HG03280 (cell line): ENCODE results near the gene SYCE3.
"Not testable (repeated sequence)": the region's sequence is repeated elsewhere in the genome, so short reads cannot be mapped to it uniquely, and the experiment has no call there.

ENCODE experiments used
- ATAC-seq: cut with Tn5 transposase; IDR thresholded peaks from one replicate; pipeline ENCODE4 v1.9.1; 2021; ENCODE audit warnings: mild to moderate bottlenecking, moderate library complexity; ENCODE audit not compliant: unreplicated experiment

Gene SYCE3

DNA sequence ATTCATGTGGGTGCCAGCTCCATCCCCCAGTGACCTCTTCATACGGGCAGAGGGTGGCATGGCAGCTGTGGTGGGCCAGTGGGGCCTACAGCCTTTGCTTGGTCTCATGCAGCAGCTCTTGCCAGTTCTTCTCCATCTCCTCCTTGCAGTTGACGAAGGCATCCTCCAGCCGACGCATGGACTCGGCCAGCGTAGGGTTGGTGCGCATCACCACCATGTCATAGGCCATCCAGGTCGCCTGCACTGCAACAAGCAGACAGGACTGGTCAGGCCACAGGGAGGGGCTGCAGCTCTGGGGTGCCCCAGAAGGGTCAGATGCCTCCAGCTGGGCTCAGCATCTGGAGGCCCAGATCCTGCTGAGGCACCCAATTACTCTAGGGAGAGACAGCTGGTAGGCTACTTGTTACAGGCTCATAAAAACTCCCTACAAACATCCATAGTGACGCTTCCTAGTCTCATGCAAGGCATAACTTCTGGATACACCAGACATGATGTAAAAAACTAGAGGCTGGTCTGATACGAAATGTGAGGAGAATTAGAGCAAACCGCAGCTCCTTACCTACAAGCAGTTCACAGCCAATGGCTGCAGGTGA is 11.5 kb downstream of the SYCE3 start:
- ATAC-seq = no peak

DNA sequence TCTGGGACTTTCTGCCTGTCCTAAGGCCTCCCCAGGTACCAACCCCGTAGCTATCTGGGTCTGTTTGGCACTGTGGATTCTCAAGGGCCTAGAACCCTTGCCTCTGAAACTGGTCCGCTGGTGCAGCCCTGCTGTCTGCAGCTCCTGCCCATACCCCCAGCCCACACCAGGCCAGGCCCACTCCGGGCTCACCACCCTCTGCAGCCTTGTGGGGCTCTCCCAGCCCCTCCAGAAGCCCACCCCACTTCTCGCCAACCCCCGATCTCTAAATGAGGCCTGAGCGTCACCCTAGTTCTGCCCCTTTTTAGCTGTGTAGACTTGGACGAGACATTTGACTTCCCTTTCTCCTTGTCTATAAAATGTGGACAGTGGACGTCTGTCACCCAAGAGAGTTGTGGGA is 12.3 kb downstream of the SYCE3 start:
- ATAC-seq = no peak

DNA sequence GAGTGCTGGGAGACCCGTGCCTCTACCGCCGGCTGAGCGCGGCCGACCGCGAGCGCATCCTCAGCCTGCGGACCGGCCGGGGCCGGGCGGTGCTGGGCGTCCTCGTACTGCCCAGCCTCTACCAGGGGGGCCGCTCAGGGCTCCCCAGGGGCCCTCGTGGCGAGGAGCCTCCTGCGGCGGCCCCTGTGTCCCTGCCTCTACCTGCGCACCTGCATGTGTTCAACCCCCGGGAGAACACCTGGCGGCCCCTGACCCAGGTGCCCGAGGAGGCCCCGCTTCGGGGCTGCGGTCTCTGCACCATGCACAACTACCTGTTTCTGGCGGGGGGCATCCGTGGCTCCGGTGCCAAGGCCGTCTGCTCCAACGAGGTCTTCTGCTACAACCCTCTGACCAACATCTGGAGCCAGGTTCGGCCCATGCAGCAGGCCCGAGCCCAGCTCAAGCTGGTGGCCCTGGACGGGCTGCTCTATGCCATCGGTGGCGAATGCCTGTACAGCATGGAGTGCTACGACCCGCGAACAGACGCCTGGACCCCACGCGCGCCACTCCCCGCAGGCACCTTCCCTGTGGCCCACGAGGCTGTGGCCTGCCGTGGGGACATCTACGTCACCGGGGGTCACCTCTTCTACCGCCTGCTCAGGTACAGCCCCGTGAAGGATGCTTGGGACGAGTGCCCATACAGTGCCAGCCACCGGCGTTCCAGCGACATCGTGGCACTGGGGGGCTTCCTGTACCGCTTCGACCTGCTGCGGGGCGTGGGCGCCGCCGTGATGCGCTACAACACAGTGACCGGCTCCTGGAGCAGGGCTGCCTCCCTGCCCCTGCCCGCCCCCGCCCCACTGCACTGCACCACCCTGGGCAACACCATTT is 13.6 kb downstream of the SYCE3 start:
- ATAC-seq = no peak

DNA sequence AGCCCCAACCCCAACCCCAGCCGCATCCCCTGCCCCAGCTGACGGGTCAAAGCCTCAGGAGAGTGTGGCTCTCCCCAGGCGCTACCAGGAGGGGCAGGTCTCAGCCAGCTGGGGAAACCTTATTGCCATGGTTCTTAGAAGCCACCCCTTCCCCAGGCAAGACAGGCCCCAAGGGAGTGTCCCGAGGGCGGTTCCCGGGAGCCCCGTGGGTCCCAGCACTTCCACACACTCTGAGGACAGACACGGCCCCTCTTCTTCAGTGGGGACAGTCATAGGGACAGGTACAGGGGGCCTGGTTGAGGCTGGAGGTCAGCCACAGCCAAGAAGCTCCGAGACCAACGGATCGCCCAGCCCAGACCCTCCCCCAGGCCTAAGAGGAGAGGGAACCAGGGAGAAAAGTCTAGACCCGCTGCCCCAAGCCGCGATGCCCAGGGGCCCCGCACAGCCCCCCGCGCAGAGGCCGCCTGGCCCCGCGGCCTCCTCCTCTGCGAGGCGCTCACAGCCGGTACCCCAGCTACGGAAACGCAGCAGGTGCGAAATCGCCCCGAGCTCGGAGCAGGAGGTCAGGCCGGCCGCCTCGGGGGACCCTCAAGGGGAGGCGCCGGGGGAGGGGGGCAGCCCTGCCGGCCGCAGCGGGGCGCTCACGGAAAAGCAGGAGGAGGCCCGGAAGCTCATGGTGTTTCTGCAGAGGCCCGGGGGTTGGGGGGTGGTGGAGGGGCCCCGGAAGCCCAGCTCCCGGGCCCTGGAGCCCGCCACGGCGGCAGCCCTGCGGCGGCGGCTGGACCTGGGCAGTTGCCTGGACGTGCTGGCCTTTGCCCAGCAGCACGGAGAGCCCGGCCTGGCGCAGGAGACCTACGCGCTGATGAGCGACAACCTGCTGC is 14.4 kb downstream of the SYCE3 start:
- no peak for ATAC-seq

DNA sequence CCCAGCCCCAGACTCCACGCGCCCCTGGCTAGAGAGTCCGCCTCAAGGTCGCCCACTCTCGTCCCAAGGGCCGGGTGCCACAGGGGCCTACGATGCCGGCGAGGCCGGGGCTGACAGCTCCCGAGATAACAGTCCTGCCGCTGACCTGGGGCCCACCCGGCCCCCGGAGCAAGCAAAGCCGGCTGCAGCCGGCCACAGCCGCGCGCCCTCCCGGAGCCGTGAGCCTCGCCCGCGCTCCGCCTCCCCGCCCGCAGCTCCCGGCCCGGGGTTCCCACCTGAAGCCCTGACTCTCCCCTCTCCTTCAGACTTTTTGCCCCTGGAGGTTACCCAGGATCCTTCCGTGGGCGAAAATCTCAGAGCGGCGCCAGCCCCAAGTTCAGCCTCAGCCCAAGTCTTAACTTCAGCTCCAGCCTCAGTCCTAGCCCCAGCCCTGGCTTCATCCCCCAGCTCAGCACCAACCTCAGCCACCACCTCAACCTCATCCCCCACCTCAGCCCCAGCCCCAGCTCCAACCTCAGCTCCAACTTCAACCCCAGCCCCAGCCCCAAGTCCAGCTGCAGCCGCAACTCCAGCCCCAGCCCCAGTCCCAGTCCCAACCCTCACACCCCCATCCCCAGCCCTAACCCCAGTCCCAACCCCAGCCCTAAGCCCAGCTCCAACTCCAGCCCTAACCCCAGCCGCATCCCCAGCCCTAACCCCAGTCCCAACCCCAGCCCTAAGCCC is 15.3 kb downstream of the SYCE3 start:
- no peak for ATAC-seq

DNA sequence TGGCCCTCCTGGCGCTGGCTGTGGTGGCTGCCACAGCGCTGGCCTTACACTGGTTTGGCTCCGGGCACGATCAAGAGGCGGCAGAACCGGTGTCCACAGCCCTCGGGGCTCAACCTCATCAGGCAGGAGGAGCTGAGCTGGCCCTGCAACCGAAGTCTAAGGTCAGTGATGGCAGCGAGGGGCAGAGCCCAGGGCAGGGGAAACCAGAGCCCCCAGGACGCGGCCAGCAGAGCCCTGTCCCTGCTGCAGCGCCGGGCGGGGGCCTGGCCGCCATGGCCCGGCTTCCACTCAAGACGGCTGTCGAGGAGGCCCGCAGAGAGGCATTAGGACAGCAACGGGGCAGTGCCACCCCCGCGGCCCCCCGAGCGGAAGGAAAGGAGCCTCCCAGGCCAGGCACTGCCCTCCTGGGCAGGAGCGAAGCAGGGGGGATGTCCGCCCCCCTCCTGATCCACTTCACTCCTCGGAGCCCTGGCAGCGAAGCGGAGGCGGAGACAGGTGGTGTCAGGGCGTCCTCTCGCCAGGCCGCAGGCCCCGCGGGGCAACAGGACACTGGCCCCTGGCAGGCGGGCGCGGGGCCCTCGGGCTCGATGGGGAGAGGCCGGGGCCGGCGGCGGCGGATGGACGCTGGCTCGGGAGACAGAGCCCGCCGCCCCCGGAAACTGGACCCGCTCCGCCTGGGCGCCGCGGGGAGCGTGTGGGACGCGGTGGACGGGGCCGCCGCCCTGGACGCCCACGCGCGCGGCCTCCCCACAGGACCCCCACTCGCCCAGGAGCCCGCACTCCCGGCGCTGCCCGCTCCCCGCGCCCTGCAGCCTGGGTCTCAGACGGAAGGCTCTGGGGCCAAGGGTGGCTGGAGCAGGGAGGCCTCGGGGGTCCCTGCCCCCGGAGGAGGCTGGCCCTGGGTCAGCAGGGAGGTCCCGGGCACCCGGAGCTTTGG is 16.1 kb downstream of the SYCE3 start:
- no peak for ATAC-seq

DNA sequence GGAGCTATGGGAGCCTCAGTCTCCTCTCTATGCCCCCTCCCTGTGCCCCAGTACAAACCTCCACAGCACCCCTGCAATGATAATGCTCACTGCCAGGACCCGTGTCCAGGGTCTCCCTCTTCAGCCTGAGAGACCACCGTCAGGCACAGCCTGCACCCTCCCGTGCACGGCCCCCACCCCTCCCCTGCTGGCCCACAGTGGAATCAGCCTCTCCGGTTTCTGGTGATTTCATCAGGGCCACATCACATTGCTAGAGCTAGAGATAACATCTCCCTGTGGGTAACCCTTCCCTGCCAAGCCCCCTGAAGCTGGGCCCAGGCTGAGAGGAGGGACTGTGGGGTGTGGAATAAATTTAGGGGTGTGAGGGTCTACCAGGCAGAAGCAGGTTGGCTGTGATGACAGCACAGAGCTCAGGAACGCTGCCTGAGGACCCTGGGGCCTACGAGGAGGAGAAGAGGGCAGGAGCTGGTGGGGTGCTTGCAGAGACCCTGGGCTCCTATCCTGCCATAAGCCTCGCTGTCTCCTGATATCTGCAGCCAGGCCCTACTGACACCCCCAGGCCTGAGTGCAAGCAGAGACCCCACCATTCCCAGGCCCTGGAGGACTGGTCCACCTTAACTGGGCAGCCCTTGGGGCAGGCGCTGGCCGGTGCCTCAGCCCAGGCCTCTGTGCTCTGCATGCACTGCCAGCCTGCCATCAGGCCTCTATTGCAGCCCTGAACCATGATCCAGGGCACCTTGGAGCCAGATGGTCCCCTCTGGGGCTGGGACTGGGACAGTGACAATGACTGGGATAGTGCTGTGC is 17.0 kb downstream of the SYCE3 start, which contains the start of gene KLHDC7B:
KLHDC7B (plus strand) TSS at position 378 of the 804 bp plus-strand sequence; CDS start at position 723, 345 bp downstream.
- ATAC-seq = no peak

DNA sequence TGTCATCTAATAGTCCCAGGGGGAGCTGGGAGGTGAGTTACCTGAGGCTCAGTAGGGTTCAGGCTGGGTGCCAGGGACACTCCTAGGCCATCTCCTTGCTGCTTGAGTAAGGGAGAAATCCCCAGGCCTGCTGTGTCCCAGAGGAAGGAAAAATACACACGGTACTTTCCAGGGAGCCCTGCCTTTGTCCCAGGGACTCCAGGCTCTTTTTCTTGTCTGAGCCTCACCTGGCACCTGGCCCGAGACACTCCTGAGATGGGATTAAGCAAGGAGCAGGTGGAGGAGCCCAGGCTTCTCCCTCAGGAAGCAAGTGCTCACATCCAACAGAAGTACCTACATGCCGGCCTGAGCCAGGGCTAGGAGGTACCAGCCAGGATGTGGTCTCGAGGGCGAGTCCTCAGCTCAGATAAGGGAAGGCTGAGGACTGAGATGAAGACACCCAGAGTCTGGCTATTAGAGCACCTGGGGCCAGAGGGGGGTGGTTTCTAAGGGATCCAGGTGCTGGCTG is 17.9 kb downstream of the SYCE3 start:
- ATAC-seq = no peak

DNA sequence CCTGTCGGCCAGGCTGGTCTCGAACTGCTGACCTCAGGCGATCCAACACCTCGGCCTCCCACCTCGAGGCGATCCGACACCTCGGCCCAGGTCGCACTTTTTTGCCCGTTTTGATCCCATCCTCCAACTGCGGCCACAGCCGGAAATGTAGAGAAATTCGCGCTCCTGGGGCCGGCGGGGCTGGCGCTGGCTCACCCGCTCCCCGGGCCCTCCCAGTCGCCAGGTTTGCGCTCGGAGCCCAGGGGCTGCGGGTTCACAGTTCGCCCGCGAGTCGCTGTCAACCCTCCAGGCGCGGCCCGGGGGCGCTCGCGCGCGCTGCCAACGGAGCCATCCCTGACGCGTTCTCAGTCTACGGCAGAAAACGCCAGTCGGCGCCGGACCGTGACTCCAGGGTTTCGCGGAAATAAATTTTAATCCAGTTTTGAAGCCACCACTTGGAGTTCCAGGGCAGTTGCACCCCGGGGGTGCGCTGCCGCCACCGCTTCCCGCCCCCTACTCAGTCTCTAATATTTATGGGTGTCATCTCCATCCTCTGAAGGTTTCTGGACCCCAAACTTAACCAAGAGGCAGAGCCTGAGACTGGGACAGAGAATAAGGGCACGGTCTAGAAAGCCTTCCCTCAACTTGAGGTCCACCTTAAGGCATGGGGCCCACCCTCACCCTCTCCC is 18.5 kb downstream of the SYCE3 start:
- no peak for ATAC-seq

DNA sequence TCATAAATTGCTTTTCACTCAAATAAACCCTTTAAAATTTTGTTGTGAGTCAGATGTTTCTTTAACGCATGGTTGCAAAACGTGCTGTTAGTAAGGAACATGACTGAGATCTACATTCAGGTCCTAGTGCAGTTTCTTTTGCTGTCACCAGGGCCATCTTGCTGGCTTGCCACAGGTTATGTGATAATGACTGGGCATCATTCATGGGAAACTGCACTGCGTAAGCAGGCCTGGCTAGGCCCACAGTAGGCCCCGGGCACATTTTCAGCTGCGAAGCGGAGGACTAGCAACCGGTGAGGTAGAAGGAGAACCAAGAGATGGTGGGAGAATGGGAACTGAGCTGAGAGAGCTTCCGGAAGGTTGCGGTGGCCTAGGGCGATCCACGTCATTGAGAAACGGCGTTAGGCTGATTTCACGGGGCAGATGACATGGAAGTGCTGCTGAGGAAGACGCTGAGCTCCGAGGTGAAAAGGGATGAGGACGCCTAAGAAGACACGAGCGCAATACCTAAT is 20.2 kb downstream of the SYCE3 start:
- no peak for ATAC-seq

DNA sequence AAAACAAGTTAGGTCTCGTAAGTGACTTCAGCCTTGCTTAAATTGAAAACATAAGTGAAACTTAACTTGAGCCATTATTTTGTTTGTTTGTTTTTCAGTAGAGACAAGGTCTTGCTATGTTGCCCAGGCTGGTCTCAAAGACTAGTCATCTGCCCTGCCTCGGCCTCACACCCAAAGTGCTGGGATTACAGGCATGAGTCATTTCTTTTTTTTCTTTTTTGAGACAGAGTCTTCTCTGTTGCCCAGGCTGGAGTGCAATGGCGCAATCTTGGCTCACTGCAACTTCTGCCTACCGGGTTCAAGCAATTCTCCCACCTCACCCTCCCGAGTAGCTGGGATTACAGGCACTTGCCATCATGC is 21.1 kb downstream of the SYCE3 start:
- not testable (repeated sequence) for ATAC-seq

DNA sequence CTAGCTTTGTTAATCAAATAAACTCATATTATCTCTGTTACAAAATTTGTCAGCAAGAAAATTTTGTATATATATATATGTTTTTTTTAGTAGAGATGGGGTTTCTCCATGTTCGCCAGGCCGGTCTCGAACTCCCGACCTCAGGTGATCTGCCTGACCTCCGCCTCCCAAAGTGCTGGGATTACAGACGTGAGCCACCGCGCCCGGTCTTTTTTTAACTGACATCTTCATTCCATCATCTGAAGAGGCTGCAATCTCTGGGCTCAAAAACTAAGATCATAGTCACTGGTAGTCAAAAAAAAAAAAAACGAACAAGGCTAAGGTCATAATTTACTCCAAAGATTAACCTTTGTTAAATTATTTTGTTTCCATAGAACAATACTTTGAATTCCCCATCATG is 22.3 kb downstream of the SYCE3 start:
- no peak for ATAC-seq

DNA sequence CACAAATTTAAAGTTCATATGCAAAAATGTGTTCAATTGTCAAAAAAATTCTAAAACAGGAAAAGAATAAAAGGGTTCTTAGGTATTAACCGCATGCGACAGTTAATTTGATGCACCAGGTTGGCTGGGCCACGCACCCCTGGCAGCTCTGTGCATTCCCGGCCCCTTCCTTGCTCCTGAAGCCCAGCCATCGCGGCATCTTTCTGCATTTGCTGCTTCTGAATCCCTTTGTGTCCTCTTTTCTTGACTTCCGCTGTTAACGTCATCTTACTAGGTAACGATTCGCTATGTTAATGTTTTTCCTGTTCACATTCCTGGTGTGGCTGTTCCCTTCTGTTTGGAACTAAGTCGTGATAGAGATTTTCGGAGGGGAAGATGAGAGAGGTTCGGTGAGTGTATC is 25.0 kb downstream of the SYCE3 start:
- ATAC-seq = no peak

DNA sequence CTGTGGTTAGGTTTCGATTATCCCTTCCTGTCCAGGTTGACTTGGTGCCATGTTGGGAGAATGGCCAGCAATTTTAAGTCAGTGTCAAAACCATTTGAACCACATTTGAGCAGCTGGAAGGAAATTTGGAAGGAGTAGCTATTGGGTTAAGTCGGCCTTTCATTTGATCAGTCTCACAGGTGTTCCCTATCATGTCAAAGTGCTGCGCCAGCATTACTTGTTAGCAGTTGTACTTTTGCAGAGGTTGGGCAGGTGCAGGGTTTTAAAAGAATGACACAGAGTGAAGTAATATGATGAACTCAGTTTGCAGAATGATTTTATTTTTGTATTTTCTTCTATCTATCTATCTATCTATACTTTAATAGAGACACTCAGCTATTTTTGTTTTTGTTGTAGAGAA is 26.5 kb downstream of the SYCE3 start:
- no peak for ATAC-seq

DNA sequence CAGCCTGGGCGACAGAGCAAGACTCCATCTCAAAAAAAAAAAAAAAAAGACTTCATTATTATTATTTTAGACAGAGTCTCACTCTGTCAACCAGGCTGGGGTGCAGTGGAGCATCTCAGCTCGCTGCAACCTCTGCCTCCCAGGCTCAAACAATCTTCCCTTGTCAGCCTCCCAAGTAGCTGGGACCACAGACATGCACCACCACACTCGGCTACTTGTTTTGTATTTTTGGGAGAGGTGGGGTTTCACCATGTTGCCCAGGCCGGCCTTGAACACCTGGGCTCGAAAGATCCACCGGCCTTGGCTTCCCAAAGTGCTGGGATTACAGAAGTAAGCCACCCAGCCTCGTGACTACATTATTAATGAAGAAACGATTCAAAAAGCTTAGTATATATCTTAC is 27.6 kb downstream of the SYCE3 start:
- ATAC-seq = no peak

DNA sequence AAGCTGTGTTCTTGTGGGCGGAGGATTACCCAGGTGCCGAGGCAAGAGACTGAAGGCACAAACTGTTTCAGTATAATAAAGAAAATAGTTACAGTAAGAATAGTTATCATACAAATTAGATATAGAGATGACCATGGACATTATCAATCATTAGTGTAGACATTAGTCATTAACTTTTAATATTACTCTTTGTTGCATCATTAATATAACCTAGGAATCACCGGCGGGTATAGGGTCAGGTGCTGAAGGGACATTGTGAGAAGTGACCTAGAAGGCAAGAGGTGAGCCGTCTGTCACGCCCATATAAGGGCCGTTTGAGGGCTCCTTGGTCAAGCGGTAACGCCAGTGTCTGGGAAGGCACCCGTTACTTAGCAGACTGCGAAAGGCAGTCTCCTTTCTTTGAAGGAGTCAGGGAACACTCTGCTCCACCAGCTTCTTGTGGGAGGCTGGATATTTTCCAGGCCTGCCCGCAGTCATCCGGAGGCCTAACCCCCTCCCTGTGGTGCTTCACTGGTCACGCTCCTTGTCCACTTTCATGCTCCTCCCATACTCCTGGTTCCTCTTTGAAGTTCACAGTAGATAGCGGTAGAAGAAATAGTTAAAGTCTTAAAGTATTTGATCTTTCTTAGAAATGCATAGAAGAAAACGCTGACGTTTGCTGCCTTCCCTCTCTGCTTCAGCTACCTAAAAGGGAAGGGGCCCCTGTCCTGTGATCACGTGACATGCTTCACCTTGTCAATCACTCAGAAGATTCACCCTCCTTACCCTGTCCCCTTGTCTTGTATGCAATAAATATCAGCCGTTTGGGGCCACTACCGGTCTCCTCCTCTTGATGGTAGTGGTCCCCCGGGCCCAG is 28.6 kb downstream of the SYCE3 start:
- not testable (repeated sequence) for ATAC-seq
